K562 (cell line): ENCODE results near the gene AKT1. TPM values are rescaled to one million over a fixed set of nuclear protein-coding genes. Genes with fewer than 3 reads are reported as not detected.
A peak's percentile ranks its signal among the peaks of the same experiment; 100 is the strongest.

ENCODE experiments used
- ARID4B ChIP-seq: sonication (generic); formaldehyde crosslinking; IDR thresholded peaks from 2 replicates; pipeline ENCODE4 v1.8.0; 2022; ENCODE audit warnings: mild to moderate bottlenecking, missing genetic modification reagents
- FOXO4 ChIP-seq: fragments of 450-650 bp; formaldehyde crosslinking; IDR thresholded peaks from 2 replicates; pipeline ENCODE4 v1.4.0; 2020; ENCODE audit warnings: mild to moderate bottlenecking, moderate library complexity
- HIVEP1 ChIP-seq: fragments of 250-450 bp; sonication (Bioruptor Pico); IDR thresholded peaks from 2 replicates; pipeline ENCODE4 v1.4.0; 2020; ENCODE audit warnings: mild to moderate bottlenecking
- LCOR ChIP-seq: sonication (generic); formaldehyde crosslinking; IDR thresholded peaks from 2 replicates; pipeline ENCODE4 v1.8.0; 2022; ENCODE audit warnings: mild to moderate bottlenecking, missing genetic modification reagents
- PATZ1 ChIP-seq: fragments of 250-450 bp; sonication (Bioruptor Pico); IDR thresholded peaks from 2 replicates; pipeline ENCODE4 v1.5.0; 2020; ENCODE audit warnings: mild to moderate bottlenecking, borderline replicate concordance
- PBX2 ChIP-seq, 2 experiments: IDR thresholded peaks in 1 of 2; conservative IDR thresholded peaks in 1 of 2; 2 replicates each; pipeline ENCODE4 v1.6.1; 2016; ENCODE audit warnings: low read depth in 2 of 2, mild to moderate bottlenecking in 1 of 2, missing compliant biosample characterization in 1 of 2, missing genetic modification characterization in 1 of 2, moderate library complexity in 1 of 2
- PHB2 ChIP-seq: fragments of 450-650 bp; IDR thresholded peaks from 2 replicates; pipeline ENCODE4 v1.6.1; 2017; ENCODE audit warnings: low read depth
- RBM22 ChIP-seq: fragments of 200-400 bp; formaldehyde crosslinking; IDR thresholded peaks from 2 replicates; pipeline ENCODE4 v1.6.1; 2018; ENCODE audit warnings: low read length, low read depth; ENCODE audit not compliant: poor library complexity, severe bottlenecking
- RCOR1 ChIP-seq, 2 experiments: IDR thresholded peaks; 2 replicates each; pipeline ENCODE4 v1.6.1; 2012; ENCODE audit warnings: low read depth in 2 of 2, low read length in 2 of 2, borderline replicate concordance in 1 of 2, improper control_type of control experiment in 1 of 2
- RFX1 ChIP-seq: fragments of 450-650 bp; IDR thresholded peaks from 2 replicates; pipeline ENCODE4 v1.6.1; 2016; ENCODE audit warnings: mild to moderate bottlenecking, moderate library complexity
- RNF2 ChIP-seq: sonication (generic); IDR thresholded peaks from 2 replicates; pipeline ENCODE4 v1.6.1; 2016
- SMC3 ChIP-seq: conservative IDR thresholded peaks from 2 replicates; pipeline ENCODE4 v1.6.1; 2011; ENCODE audit warnings: low read depth, low read length, improper control_type of control experiment; ENCODE audit not compliant: insufficient read depth
- XRCC5 ChIP-seq: fragments of 200-400 bp; formaldehyde crosslinking; IDR thresholded peaks from 2 replicates; pipeline ENCODE4 v1.6.1; 2017; ENCODE audit warnings: low read depth, mild to moderate bottlenecking, low read length
- ZFP30 ChIP-seq: fragments of 250-450 bp; sonication (Bioruptor Pico); IDR thresholded peaks from 2 replicates; pipeline ENCODE4 v1.8.0; 2022; ENCODE audit warnings: moderate library complexity, mild to moderate bottlenecking, inconsistent platforms, borderline replicate concordance
- polyA plus RNA-seq, 8 experiments: library from polyadenylated mRNA; depleted of rRNA in 4 of 8; stranded (reverse) in 5 of 8; unstranded in 3 of 8; fragments of >200 nt; fragmentation: Nextera tagmentation in 2 of 8; fragmentation: Illumina TruSeq in 1 of 8; extraction: Ambion mirVana in 2 of 8; extraction: Trizol in 1 of 8; gene quantifications; 2 replicates each; pipeline versions ENCODE4 v1.2.1 to v1.2.3, GENCODE V29; 2011 to 2014; ENCODE audit warnings: inconsistent platforms in 1 of 8, missing spikeins in 1 of 8
- total RNA-seq, 7 experiments: library from RNA; depleted of rRNA in 6 of 7; stranded (reverse); fragments of >200 nt in 6 of 7; fragmentation: Illumina TruSeq in 2 of 7; extraction: Trizol in 2 of 7; gene quantifications; 2 replicates each; pipeline versions ENCODE4 v1.2.1 to v1.2.3, GENCODE V29; 2011 to 2021; ENCODE audit warnings: low replicate concordance in 1 of 7

The AKT1 gene
- total and polyA plus RNA-seq, 9 of the 15 experiments (the other 6 are each of a cell fraction or from before 2014, with no cell fraction given), result 0.49 to 132 (median 75.1) TPM

GRCh38 chr14:104752735-104753527 lies 42.6 kb downstream of the AKT1 start, which contains the start of gene SIVA1 (continued):
- no peak for TF ChIP-seq ZFP30 (CRISPR knock-in tag)
- no peak for TF ChIP-seq PHB2
- no peak for TF ChIP-seq RBM22
- TF ChIP-seq RNF2, result peak; percentile 29; the same call in 1 of the 2 replicates
- no peak for TF ChIP-seq PBX2 (CRISPR knock-in tag; IDR thresholded peaks at IDR 0.05; ENCODE audit: low read depth)
- no peak for TF ChIP-seq PBX2 (tag; conservative IDR thresholded peaks at IDR 0.05; ENCODE audit: low read depth)
- TF ChIP-seq RFX1, result no peak
- TF ChIP-seq ARID4B (CRISPR knock-in tag), result peak; percentile 86
- TF ChIP-seq RCOR1 (IDR thresholded peaks at IDR 0.05; ENCODE audit: borderline replicate concordance in 1 of 2, low read depth in 2 of 2, low read length in 2 of 2), result no peak
- no peak for TF ChIP-seq SMC3
- no peak for TF ChIP-seq FOXO4
- no peak for TF ChIP-seq HIVEP1
- TF ChIP-seq LCOR (CRISPR knock-in tag), result no peak
- no peak; the same call in 1 of the 2 replicates for TF ChIP-seq XRCC5
- no peak for TF ChIP-seq PATZ1 (CRISPR knock-in tag)
